Measurements from ENCODE around the gene GNB1L. TPM values are rescaled to one million over a fixed set of nuclear protein-coding genes. Genes with fewer than 3 reads are reported as not detected.
A peak's percentile ranks its signal among the peaks of the same experiment; 100 is the strongest.

GNB1L gene
- total and polyA plus RNA-seq, 9 of the 15 experiments (the other 6 are each of a cell fraction or from before 2014, with no cell fraction given) = 0.56 to 50.5 (median 10.2) TPM

DNA sequence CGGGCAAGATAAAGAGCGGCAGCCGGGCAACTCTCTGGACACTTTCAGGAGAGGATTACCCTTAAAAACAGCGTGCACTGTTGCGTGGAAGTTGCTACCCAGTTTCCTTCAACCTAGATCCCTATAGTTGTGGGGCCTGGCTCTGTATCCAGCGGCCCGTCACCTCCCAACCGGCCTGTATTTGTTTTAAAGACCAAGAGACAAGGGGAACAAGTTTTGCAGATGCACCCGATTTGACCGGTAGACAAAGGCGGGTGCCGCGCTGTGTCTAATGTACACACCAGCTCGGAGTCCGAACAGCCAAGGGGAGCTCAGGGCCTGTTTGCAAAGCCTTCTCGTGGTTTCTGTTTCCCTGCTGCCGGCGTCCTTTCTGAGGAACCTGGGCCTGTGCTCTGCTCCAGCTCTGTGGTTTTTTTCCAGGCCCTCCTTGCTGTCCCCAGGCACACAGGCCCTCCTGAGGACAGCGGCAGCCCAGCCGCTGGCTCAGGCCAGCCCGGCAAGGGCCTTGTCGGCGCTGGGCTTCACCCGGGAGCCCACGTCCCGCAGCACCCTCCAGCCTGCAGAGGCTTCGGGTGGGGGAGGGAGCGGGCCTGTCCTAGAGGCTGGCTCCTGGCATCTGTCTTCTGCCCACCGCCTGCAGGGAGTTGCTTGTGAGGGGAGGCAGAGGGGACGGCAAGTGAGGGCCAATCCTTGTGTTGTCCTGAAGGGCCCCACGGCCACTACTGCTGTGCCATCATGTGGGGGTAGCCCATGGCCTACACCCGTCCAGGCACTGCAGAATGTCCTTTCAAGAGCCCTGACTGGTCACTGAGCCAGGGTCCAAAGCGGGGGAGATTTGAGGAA is 92.7 kb downstream of the GNB1L start (continued):
- TF ChIP-seq, protein P1, sequence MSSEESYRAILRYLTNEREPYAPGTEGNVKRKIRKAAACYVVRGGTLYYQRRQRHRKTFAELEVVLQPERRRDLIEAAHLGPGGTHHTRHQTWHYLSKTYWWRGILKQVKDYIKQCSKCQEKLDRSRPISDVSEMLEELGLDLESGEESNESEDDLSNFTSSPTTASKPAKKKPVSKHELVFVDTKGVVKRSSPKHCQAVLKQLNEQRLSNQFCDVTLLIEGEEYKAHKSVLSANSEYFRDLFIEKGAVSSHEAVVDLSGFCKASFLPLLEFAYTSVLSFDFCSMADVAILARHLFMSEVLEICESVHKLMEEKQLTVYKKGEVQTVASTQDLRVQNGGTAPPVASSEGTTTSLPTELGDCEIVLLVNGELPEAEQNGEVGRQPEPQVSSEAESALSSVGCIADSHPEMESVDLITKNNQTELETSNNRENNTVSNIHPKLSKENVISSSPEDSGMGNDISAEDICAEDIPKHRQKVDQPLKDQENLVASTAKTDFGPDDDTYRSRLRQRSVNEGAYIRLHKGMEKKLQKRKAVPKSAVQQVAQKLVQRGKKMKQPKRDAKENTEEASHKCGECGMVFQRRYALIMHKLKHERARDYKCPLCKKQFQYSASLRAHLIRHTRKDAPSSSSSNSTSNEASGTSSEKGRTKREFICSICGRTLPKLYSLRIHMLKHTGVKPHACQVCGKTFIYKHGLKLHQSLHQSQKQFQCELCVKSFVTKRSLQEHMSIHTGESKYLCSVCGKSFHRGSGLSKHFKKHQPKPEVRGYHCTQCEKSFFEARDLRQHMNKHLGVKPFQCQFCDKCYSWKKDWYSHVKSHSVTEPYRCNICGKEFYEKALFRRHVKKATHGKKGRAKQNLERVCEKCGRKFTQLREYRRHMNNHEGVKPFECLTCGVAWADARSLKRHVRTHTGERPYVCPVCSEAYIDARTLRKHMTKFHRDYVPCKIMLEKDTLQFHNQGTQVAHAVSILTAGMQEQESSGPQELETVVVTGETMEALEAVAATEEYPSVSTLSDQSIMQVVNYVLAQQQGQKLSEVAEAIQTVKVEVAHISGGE (CRISPR knock-in tag; IDR thresholded peaks at IDR 0.05) = peak in 2 of 3 experiments; percentile 73 to 95; a peak in 4 of 6 replicates
- TF ChIP-seq CHD1 (IDR thresholded peaks at IDR 0.05; ENCODE audit: low read length) = peak; percentile 88
- peak; percentile 4; the same call in 1 of the 2 replicates for TF ChIP-seq HCFC1 (IDR thresholded peaks at IDR 0.05; ENCODE audit: low read depth, low read length)
- TF ChIP-seq, protein P2, sequence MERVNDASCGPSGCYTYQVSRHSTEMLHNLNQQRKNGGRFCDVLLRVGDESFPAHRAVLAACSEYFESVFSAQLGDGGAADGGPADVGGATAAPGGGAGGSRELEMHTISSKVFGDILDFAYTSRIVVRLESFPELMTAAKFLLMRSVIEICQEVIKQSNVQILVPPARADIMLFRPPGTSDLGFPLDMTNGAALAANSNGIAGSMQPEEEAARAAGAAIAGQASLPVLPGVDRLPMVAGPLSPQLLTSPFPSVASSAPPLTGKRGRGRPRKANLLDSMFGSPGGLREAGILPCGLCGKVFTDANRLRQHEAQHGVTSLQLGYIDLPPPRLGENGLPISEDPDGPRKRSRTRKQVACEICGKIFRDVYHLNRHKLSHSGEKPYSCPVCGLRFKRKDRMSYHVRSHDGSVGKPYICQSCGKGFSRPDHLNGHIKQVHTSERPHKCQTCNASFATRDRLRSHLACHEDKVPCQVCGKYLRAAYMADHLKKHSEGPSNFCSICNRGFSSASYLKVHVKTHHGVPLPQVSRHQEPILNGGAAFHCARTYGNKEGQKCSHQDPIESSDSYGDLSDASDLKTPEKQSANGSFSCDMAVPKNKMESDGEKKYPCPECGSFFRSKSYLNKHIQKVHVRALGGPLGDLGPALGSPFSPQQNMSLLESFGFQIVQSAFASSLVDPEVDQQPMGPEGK (CRISPR knock-in tag; IDR thresholded peaks at IDR 0.05; ENCODE audit: borderline replicate concordance) = no peak
- TF ChIP-seq NR2C2 (CRISPR knock-in tag; IDR thresholded peaks at IDR 0.05) = no peak
- TF ChIP-seq NR2C2 (tag; IDR thresholded peaks at IDR 0.05) = 0 out of 2 replicates have a peak, but pooled peaks have one; percentile 32
- peak in 1 of 2 experiments; percentile 46; a peak in 1 of 4 replicates for TF ChIP-seq SIN3A (IDR thresholded peaks at IDR 0.05; ENCODE audit: borderline replicate concordance in 2 of 2, control insufficient read depth in 1 of 2, low read depth in 2 of 2, low read length in 2 of 2)
- no peak for TF ChIP-seq MAFG (tag; conservative IDR thresholded peaks at IDR 0.05)
- TF ChIP-seq NCOA4 (IDR thresholded peaks at IDR 0.05; ENCODE audit: partially characterized antibody) = no peak
- 0 out of 4 replicates have a peak, but pooled peaks of 1 of the 2 experiments have one; percentile 53 for TF ChIP-seq SRF (CRISPR knock-in tag; IDR thresholded peaks at IDR 0.05)
- TF ChIP-seq MYNN (IDR thresholded peaks at IDR 0.05) = no peak
- TF ChIP-seq MYNN (CRISPR knock-in tag; IDR thresholded peaks at IDR 0.05) = 0 out of 2 replicates have a peak, but pooled peaks have one; percentile 24
- no peak for TF ChIP-seq MIER1 (IDR thresholded peaks at IDR 0.05; ENCODE audit: low read depth)
- 0 out of 4 replicates have a peak, but pooled peaks of 1 of the 2 experiments have one; percentile 1 for TF ChIP-seq SIX5 (IDR thresholded peaks at IDR 0.05; ENCODE audit: borderline replicate concordance in 1 of 2, insufficient read depth in 1 of 2, low read depth in 1 of 2, low read length in 2 of 2)
- 0 out of 2 replicates have a peak, but pooled peaks have one; percentile 32 for TF ChIP-seq CREM (IDR thresholded peaks at IDR 0.05; ENCODE audit: low read depth)
- 0 out of 2 replicates have a peak, but pooled peaks have one; percentile 58 for TF ChIP-seq HDGF (IDR thresholded peaks at IDR 0.05)
- TF ChIP-seq ZNF253 (CRISPR knock-in tag; conservative IDR thresholded peaks at IDR 0.05) = no peak
- TF ChIP-seq BRD4 (IDR thresholded peaks at IDR 0.05) = 0 out of 2 replicates have a peak, but pooled peaks have one; percentile 34
- TF ChIP-seq FOXA1 (IDR thresholded peaks at IDR 0.05; ENCODE audit: borderline replicate concordance) = no peak
